ENCODE results near the gene CHP1. TPM values are rescaled to one million over a fixed set of nuclear protein-coding genes. Genes with fewer than 3 reads are reported as not detected.
A peak's percentile ranks its signal among the peaks of the same experiment; 100 is the strongest.
"Not testable (repeated sequence)": the region's sequence is repeated elsewhere in the genome, so short reads cannot be mapped to it uniquely, and the experiment has no call there.

The CHP1 gene
- total RNA-seq, 2 donors from 2014 or later, result 165 to 247 TPM

- H3K4me1 ChIP-seq, result peaks cover 0 to 30% of the 10 kb centered on the region in 2 donors
- DNase-seq (ENCODE audit: low spot score), result no peak
- H3K27ac ChIP-seq, result peak overlapping the region; percentile 93 to 94
- no peaks in the 10 kb centered on the region for H3K27me3 ChIP-seq
- no peaks in the 10 kb centered on the region for H3K36me3 ChIP-seq
- H3K4me3 ChIP-seq, result peak overlapping the region; percentile 81 to 94
- H3K9me3 ChIP-seq, result no peaks in the 10 kb centered on the region
- TF ChIP-seq CTCF (IDR thresholded peaks at IDR 0.05), result no peak
Measured at GRCh38 chr15:41230345-41230649, 771 bp upstream of the CHP1 start.

- Histone ChIP-seq H3K27me3 (no peaks in the 10 kb centered on the region), H3K4me1 (peaks cover 0 to 30% of the 10 kb centered on the region in 2 donors), H3K4me3 (peak overlapping the region; percentile 81 to 94), H3K27ac (peak overlapping the region; percentile 93 to 94), H3K36me3 (no peaks in the 10 kb centered on the region), H3K9me3 (no peaks in the 10 kb centered on the region)
- TF ChIP-seq CTCF (IDR thresholded peaks at IDR 0.05), result no peak
- no peak for DNase-seq (ENCODE audit: low spot score)
Measured at GRCh38 chr15:41231422-41232226, 556 bp downstream of the CHP1 start.

GRCh38 chr15:41233367-41233771, 2.3 kb downstream of the CHP1 start:
- Histone ChIP-seq H3K4me1 (peaks cover 0 to 30% of the 10 kb centered on the region in 2 donors), H3K4me3 (no peak overlapping the region), H3K9me3 (no peaks in the 10 kb centered on the region), H3K36me3 (no peaks in the 10 kb centered on the region), H3K27ac (no peak overlapping the region), H3K27me3 (no peaks in the 10 kb centered on the region)
- TF ChIP-seq CTCF (IDR thresholded peaks at IDR 0.05), result no peak
- no peak for DNase-seq (ENCODE audit: low spot score)

GRCh38 chr15:41235228-41235627, 4.2 kb downstream of the CHP1 start:
- not testable (repeated sequence) for H3K27me3 ChIP-seq; H3K9me3 ChIP-seq; H3K36me3 ChIP-seq; H3K27ac ChIP-seq; DNase-seq (ENCODE audit: low spot score); H3K4me3 ChIP-seq
- peaks cover 0 to 30% of the 10 kb centered on the region in 2 donors for H3K4me1 ChIP-seq

- H3K27me3 ChIP-seq, result no peaks in the 10 kb centered on the region
- H3K4me1 ChIP-seq, result peaks cover 0 to 26% of the 10 kb centered on the region in 2 donors
- H3K36me3 ChIP-seq, result no peaks in the 10 kb centered on the region
- TF ChIP-seq CTCF (IDR thresholded peaks at IDR 0.05), result no peak
- no peak overlapping the region for H3K4me3 ChIP-seq
- no peaks in the 10 kb centered on the region for H3K9me3 ChIP-seq
- DNase-seq (ENCODE audit: low spot score), result no peak
- no peak overlapping the region for H3K27ac ChIP-seq
Measured at GRCh38 chr15:41235929-41236328, 4.9 kb downstream of the CHP1 start.

- no peak for DNase-seq (ENCODE audit: low spot score)
- H3K27ac ChIP-seq, result no peak overlapping the region
- no peaks in the 10 kb centered on the region for H3K9me3 ChIP-seq
- H3K4me3 ChIP-seq, result no peak overlapping the region
- no peaks in the 10 kb centered on the region for H3K36me3 ChIP-seq
- peaks cover 0 to 20% of the 10 kb centered on the region in 2 donors for H3K4me1 ChIP-seq
- TF ChIP-seq CTCF (IDR thresholded peaks at IDR 0.05), result no peak
- H3K27me3 ChIP-seq, result no peaks in the 10 kb centered on the region
Measured at GRCh38 chr15:41238100-41238499, 7.0 kb downstream of the CHP1 start.
